K562 (cell line): ENCODE measurements around the gene CTSF. TPM values are rescaled to one million over a fixed set of nuclear protein-coding genes. Genes with fewer than 3 reads are reported as not detected.

Source experiments
- ATAC-seq: fragments of 200-7000 bp; cut with Tn5 transposase; 3 replicates; pipeline ENCODE4 v1.9.1; 2020; ENCODE audit warnings: moderate library complexity
- BruUV-seq: library from RNA; stranded (reverse); fragments of 400-500 nt; replicated peaks from 2 replicates; lab custom pipeline; 2021; lab: Mats Ljungman, UMichigan
- CTCF ChIA-PET: fragments of 300-600 bp; formaldehyde crosslinking; extraction: SDS; loops from one replicate; lab custom pipeline; 2021; ENCODE audit warnings: low intra/inter-chr PET ratio; lab: Yijun Ruan, JAX
- POLR2A ChIA-PET: fragments of 300-600, 350-650 bp; sonication (Branson Sonifier 250); formaldehyde crosslinking; extraction: SDS; loops from one replicate; lab custom pipeline; 2021; ENCODE audit warnings: antibody characterized with exemption, inconsistent platforms; lab: Yijun Ruan, JAX
- DNase-seq, 4 experiments: peaks; one replicate each; pipeline versions ENCODE4 v3.0.0 to v3.0.0-alpha.2; 2011 to 2018; ENCODE audit warnings: low spot score in 3 of 4, mixed read lengths in 3 of 4; ENCODE audit errors: extremely low read depth in 1 of 4
- FAIRE-seq: peaks from 2 replicates; lab custom pipeline; 2011; peaks lifted over from hg19 to GRCh38; lab: Jason Lieb, UNC
- H2AFZ ChIP-seq: 2 replicates; pipeline ENCODE4 v1.6.0; 2011; ENCODE audit warnings: low read depth, low read length, control low read depth, inconsistent platforms
- H3K27ac ChIP-seq: fragments of 200-600 bp; 3 replicates; pipeline ENCODE4 v1.8.0; 2011; ENCODE audit warnings: low read depth, mild to moderate bottlenecking, control low read depth, inconsistent platforms, low read length, moderate library complexity, mixed read lengths; ENCODE audit errors: extremely low read depth
- H3K27me3 ChIP-seq, 2 experiments: fragments of 300-600 bp in 1 of 2; 2 replicates in 1 of 2; 3 replicates in 1 of 2; pipeline versions ENCODE4 v1.6.0 to v1.8.0; 2011; ENCODE audit warnings: inconsistent platforms in 2 of 2, low read length in 2 of 2, mild to moderate bottlenecking in 1 of 2, mixed read lengths in 1 of 2, moderate library complexity in 1 of 2; ENCODE audit not compliant: control insufficient read depth in 2 of 2, insufficient read depth in 2 of 2
- H3K36me3 ChIP-seq: fragments of 300-600 bp; 3 replicates; pipeline ENCODE4 v1.8.0; 2011; ENCODE audit warnings: mild to moderate bottlenecking, low read length, inconsistent platforms; ENCODE audit not compliant: control insufficient read depth, insufficient read depth
- H3K4me1 ChIP-seq, 2 experiments: fragments of 200-600 bp in 1 of 2; replicated peaks in 1 of 2; 2 replicates in 1 of 2; 3 replicates in 1 of 2; pipeline versions ENCODE4 v1.5.1 to v1.8.0; 2011; ENCODE audit warnings: inconsistent platforms in 2 of 2, low read length in 2 of 2, mild to moderate bottlenecking in 1 of 2, mixed read lengths in 1 of 2, moderate library complexity in 1 of 2; ENCODE audit not compliant: control insufficient read depth in 2 of 2, insufficient read depth in 2 of 2
- H3K4me2 ChIP-seq: 2 replicates; pipeline ENCODE4 v1.6.1; 2011; ENCODE audit warnings: low read length, control low read depth, inconsistent platforms, mixed read lengths; ENCODE audit not compliant: insufficient read depth
- H3K4me3 ChIP-seq: fragments of 200-600 bp; sonication (generic), shearing (Covaris generic); 2 replicates; pipeline ENCODE4 v1.5.1; 2016; ENCODE audit warnings: control low read depth, inconsistent platforms
- H3K79me2 ChIP-seq: fragments of 200-600 bp; 3 replicates; pipeline ENCODE4 v1.8.0; 2011; ENCODE audit warnings: low read length, inconsistent platforms; ENCODE audit not compliant: control insufficient read depth, insufficient read depth
- H3K9ac ChIP-seq, 2 experiments: 2 replicates each; pipeline versions ENCODE4 v1.6.0 to v1.6.1; 2011; ENCODE audit warnings: low read depth in 2 of 2, low read length in 2 of 2, control low read depth in 1 of 2, inconsistent platforms in 1 of 2, mild to moderate bottlenecking in 1 of 2, mixed read lengths in 1 of 2; ENCODE audit not compliant: insufficient read depth in 1 of 2
- H3K9me1 ChIP-seq: one replicate; pipeline ENCODE4 v1.6.0; 2011; ENCODE audit warnings: inconsistent platforms, mild to moderate bottlenecking, low read length, moderate library complexity; ENCODE audit not compliant: control insufficient read depth, insufficient read depth
- H3K9me3 ChIP-seq: replicated peaks from 2 replicates; pipeline ENCODE4 v1.5.1; 2011; ENCODE audit warnings: low read depth, low read length, inconsistent platforms; ENCODE audit not compliant: control insufficient read depth, insufficient read depth
- H4K20me1 ChIP-seq: replicated peaks from 2 replicates; pipeline ENCODE4 v1.6.1; 2011; ENCODE audit warnings: low read length, inconsistent platforms, mixed read lengths; ENCODE audit not compliant: control insufficient read depth, insufficient read depth
- ARHGAP35 ChIP-seq: fragments of 450-650 bp; IDR thresholded peaks from 2 replicates; pipeline ENCODE4 v1.6.1; 2018; ENCODE audit not compliant: partially characterized antibody
- ATF1 ChIP-seq, 2 experiments: fragments of 450-650 bp in 1 of 2; IDR thresholded peaks; 2 replicates each; pipeline ENCODE4 v1.6.1; 2016; ENCODE audit warnings: missing compliant biosample characterization in 1 of 2, missing genetic modification characterization in 1 of 2
- CHD1 ChIP-seq: fragments of 200-600 bp; sonication (generic); IDR thresholded peaks from one replicate; pipeline ENCODE4 v1.6.1; 2012; ENCODE audit warnings: mild to moderate bottlenecking, moderate library complexity, low read length, inconsistent platforms
- CREM ChIP-seq: IDR thresholded peaks from 2 replicates; pipeline ENCODE4 v1.6.1; 2014; ENCODE audit warnings: antibody characterized with exemption, low read depth
- ELK1 ChIP-seq: sonication (generic); formaldehyde crosslinking; IDR thresholded peaks from 2 replicates; pipeline ENCODE4 v1.8.1; 2022; ENCODE audit warnings: missing genetic modification reagents
- GABPA ChIP-seq: fragments of 200-800 bp; sonication (Bioruptor generic); conservative IDR thresholded peaks from 2 replicates; pipeline ENCODE4 v1.6.1; 2016; ENCODE audit warnings: low read depth, missing genetic modification characterization, missing compliant biosample characterization
- HDAC8 ChIP-seq: fragments of 450-650 bp; IDR thresholded peaks from 2 replicates; pipeline ENCODE4 v1.6.1; 2016; ENCODE audit warnings: mild to moderate bottlenecking, missing genetic modification characterization, moderate library complexity, missing compliant biosample characterization
- ILF3 ChIP-seq: fragments of 450-650 bp; IDR thresholded peaks from 2 replicates; pipeline ENCODE4 v1.6.1; 2018; ENCODE audit warnings: antibody characterized with exemption, mild to moderate bottlenecking, moderate library complexity, borderline replicate concordance
- NFIC ChIP-seq: fragments of 450-650 bp; IDR thresholded peaks from 2 replicates; pipeline ENCODE4 v1.6.1; 2017; ENCODE audit warnings: mild to moderate bottlenecking, inconsistent platforms
- PHTF2 ChIP-seq: fragments of 250-450 bp; sonication (Bioruptor Pico); IDR thresholded peaks from 2 replicates; pipeline ENCODE4 v1.5.0; 2021; ENCODE audit warnings: mild to moderate bottlenecking
- POLR2AphosphoS2 ChIP-seq: IDR thresholded peaks from 2 replicates; pipeline ENCODE4 v1.6.1; 2012; ENCODE audit warnings: low read length, improper control_type of control experiment
- RAD21 ChIP-seq, 2 experiments: fragments of 250-450 bp in 1 of 2; fragments of 450-650 bp in 1 of 2; sonication (Bioruptor Pico) in 1 of 2; formaldehyde crosslinking in 1 of 2; IDR thresholded peaks in 1 of 2; conservative IDR thresholded peaks in 1 of 2; 2 replicates each; pipeline versions ENCODE4 v1.4.0 to v1.8.0; 2020 to 2022; ENCODE audit warnings: mild to moderate bottlenecking in 2 of 2, moderate library complexity in 1 of 2
- SAP30 ChIP-seq: fragments of 200-600 bp; sonication (generic); IDR thresholded peaks from 2 replicates; pipeline ENCODE4 v1.6.1; 2012; ENCODE audit warnings: borderline replicate concordance, low read depth, mild to moderate bottlenecking, moderate library complexity, low read length, control low read depth, inconsistent platforms; ENCODE audit not compliant: insufficient read depth, poor library complexity, severe bottlenecking
- STAT5A ChIP-seq: IDR thresholded peaks from 2 replicates; pipeline ENCODE4 v1.6.1; 2012; ENCODE audit warnings: low read length, inconsistent platforms, borderline replicate concordance
- TCF3 ChIP-seq: sonication (generic); formaldehyde crosslinking; IDR thresholded peaks from 2 replicates; pipeline ENCODE4 v1.4.0; 2020; ENCODE audit warnings: mild to moderate bottlenecking, missing genetic modification reagents
- TCFL5 ChIP-seq: fragments of 250-450 bp; sonication (Bioruptor Pico); conservative IDR thresholded peaks from 2 replicates; pipeline ENCODE4 v1.6.1; 2021; ENCODE audit warnings: mild to moderate bottlenecking, moderate library complexity, matching md5 sums
- ZC3H8 ChIP-seq: fragments of 450-650 bp; IDR thresholded peaks from 2 replicates; pipeline ENCODE4 v1.6.1; 2017
- ZNF24 ChIP-seq: fragments of 450-650 bp; IDR thresholded peaks from 2 replicates; pipeline ENCODE4 v1.6.1; 2016
- ZNF518B ChIP-seq: fragments of 250-450 bp; sonication (Bioruptor Pico); IDR thresholded peaks from 2 replicates; pipeline ENCODE4 v1.5.0; 2021; ENCODE audit warnings: mild to moderate bottlenecking, moderate library complexity
- WGBS: fragments of 100-300 bp; shearing (Covaris generic); methylation state at CpG from one replicate; pipeline ENCODE4 v1.1.6; 2016; ENCODE audit warnings: low coverage, mixed read lengths; ENCODE audit not compliant: insufficient coverage; ENCODE audit errors: missing lambda C conversion rate; 5-methylcytosine and 5-hydroxymethylcytosine counted together
- in situ Hi-C: fragments of 300-500 bp; cut with MboI; formaldehyde crosslinking; loops from 4 replicates; pipeline ENCODE4 v1.15.0; 2018; ENCODE audit warnings: inconsistent platforms, mixed read lengths
- intact Hi-C: fragments of 100-400 bp; cut with micrococcal nuclease; formaldehyde crosslinking; loops from 2 replicates; pipeline ENCODE4 v1.14.2; 2022
- polyA plus RNA-seq, 8 experiments: library from polyadenylated mRNA; depleted of rRNA in 4 of 8; stranded (reverse) in 5 of 8; unstranded in 3 of 8; fragments of >200 nt; fragmentation: Nextera tagmentation in 2 of 8; fragmentation: Illumina TruSeq in 1 of 8; extraction: Ambion mirVana in 2 of 8; extraction: Trizol in 1 of 8; gene quantifications; 2 replicates each; pipeline versions ENCODE4 v1.2.1 to v1.2.3, GENCODE V29; 2011 to 2014; ENCODE audit warnings: inconsistent platforms in 1 of 8, missing spikeins in 1 of 8
- total RNA-seq, 7 experiments: library from RNA; depleted of rRNA in 6 of 7; stranded (reverse); fragments of >200 nt in 6 of 7; fragmentation: Illumina TruSeq in 2 of 7; extraction: Trizol in 2 of 7; gene quantifications; 2 replicates each; pipeline versions ENCODE4 v1.2.1 to v1.2.3, GENCODE V29; 2011 to 2021; ENCODE audit warnings: low replicate concordance in 1 of 7

Gene CTSF
- total and polyA plus RNA-seq, 9 of the 15 experiments (the other 6 are each of a cell fraction or from before 2014, with no cell fraction given), result 0.41 to 10.5 (median 3.8) TPM

DNA sequence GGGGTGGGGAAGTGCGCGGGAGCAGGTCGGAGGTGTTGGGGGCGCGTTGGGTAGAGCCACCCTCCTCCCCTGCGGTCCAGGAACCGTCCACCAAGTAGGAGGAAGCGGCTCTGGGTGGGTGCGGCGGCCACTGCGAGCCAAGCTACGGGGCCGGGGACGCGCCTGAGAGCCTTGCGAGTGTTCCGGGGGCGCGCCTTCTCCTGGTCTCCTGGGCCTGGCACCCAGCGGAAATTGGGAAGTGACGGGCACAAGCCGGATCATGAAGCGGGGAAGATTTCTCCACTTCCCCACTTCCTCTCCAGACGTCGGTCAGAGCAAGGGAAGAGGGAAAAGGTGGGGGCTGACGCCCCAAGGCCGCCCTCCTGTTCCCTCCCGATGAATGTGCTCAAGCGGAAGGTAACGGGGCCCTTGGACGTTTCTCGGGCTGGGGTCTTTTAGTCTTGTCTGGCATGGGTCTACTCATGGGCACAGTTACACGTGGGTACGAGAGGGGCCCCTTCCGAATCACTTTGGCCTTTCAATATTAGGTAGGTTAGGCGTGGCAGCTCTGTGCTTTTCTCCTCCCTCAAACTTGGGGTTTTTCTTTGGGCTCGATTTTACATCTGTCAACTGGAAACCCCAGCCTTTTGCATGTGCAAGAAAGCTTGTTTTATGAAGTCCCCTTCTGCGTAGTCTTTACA, 48.9 kb upstream of the CTSF start:
- intact Hi-C loops, result no loop called here
- in situ Hi-C loops, result no loop called here
- Histone ChIP-seq H3K9ac (peak overlapping the region; percentile 97 to 100), H3K36me3 (peaks cover 48% of the 10 kb centered on the region), H3K27ac (peak overlapping the region; percentile 99), H4K20me1 (peaks cover 48% of the 10 kb centered on the region), H3K4me3 (peak overlapping the region; percentile 94), H3K79me2 (peaks cover 73% of the 10 kb centered on the region), H3K9me3 (no peaks in the 10 kb centered on the region), H2AFZ (peak overlapping the region; percentile 96; the same call in 1 of the 2 replicates), H3K27me3 (no peaks in the 10 kb centered on the region), H3K4me2 (peak overlapping the region; percentile 97), H3K4me1 (peaks cover 21 to 31% of the 10 kb centered on the region in 2 experiments), H3K9me1 (no peaks in the 10 kb centered on the region)
- ATAC-seq (no peak), FAIRE-seq (no peak), DNase-seq (no peak)
- 1% methylated on average over 29 of the region's 38 CpGs for WGBS
- ChIA-PET POLR2A (interaction anchor here (0.6 to 14.0 kb wide), 13 partner anchors 12 to 221 kb away, joined by 3 to 387 read pairs (median 4); partner anchors contain the start of genes RBM4 and RBM4B), CTCF (no interaction called here)
- no TSS peak for BruUV-seq
- TF ChIP-seq GABPA (peak; percentile 49), CHD1 (peak; percentile 69), CREM (no peak), SAP30 (peak; percentile 89), HDAC8 (tag) (no peak), ILF3 (no peak), RAD21 (CRISPR knock-in tag; conservative IDR thresholded peaks at IDR 0.05 in 1 of 2, IDR thresholded peaks at IDR 0.05 in 1 of 2) (0 out of 4 replicates have a peak, but pooled peaks of 1 of the 2 experiments have one; percentile 1), ELK1 (CRISPR knock-in tag) (no peak), PHTF2 (no peak), TCFL5 (CRISPR knock-in tag) (no peak), NFIC (no peak), ATF1 (CRISPR knock-in tag; IDR thresholded peaks at IDR 0.05) (no peak), ATF1 (tag; IDR thresholded peaks at IDR 0.05) (peak; percentile 47; the same call in 1 of the 2 replicates), ZC3H8 (no peak), STAT5A (no peak), ARHGAP35 (peak; percentile 27), TCF3 (CRISPR knock-in tag) (0 out of 2 replicates have a peak, but pooled peaks have one; percentile 3), ZNF518B (CRISPR knock-in tag) (no peak), ZNF24 (no peak), POLR2AphosphoS2 (no peak)
